Activated CD8-positive, alpha-beta memory T cell treated with anti-CD3 and anti-CD28 coated beads for 24 hours (primary cell): ENCODE measurements around the gene TRAF3IP1.
"Not testable (repeated sequence)": the region's sequence is repeated elsewhere in the genome, so short reads cannot be mapped to it uniquely, and the experiment has no call there.

ENCODE experiments used
- DNase-seq: peaks from one replicate; pipeline ENCODE4 v3.0.0-alpha.2; 2020

The TRAF3IP1 gene

DNA sequence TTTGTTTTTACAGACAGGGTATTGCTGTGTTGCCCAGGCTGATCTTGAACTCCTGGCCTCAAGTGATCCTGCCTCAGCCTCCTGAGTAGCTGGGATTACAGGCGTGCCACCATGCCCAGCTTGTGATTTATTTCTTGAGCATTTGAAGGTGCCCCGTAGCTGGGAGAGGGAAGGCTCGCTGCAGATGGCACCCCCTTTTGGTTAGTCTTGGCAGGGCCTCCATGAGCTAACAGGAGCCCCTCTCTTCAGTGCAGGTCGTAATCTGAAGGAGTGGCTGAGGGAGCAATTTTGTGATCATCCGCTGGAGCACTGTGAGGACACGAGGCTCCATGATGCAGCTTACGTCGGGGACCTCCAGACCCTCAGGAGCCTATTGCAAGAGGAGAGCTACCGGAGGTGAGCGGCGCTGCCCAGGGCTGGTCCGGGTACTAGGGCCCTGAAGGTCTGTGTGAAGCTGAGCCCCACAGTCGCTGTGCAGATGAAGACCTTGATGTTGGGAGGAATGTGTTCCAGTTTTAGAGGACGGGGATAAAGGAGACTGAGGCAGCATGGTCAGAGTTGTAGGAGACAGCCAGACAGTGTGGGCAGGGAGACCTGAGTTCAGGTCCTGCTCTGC is 113.1 kb downstream of the TRAF3IP1 start:
- DNase-seq = no peak

DNA sequence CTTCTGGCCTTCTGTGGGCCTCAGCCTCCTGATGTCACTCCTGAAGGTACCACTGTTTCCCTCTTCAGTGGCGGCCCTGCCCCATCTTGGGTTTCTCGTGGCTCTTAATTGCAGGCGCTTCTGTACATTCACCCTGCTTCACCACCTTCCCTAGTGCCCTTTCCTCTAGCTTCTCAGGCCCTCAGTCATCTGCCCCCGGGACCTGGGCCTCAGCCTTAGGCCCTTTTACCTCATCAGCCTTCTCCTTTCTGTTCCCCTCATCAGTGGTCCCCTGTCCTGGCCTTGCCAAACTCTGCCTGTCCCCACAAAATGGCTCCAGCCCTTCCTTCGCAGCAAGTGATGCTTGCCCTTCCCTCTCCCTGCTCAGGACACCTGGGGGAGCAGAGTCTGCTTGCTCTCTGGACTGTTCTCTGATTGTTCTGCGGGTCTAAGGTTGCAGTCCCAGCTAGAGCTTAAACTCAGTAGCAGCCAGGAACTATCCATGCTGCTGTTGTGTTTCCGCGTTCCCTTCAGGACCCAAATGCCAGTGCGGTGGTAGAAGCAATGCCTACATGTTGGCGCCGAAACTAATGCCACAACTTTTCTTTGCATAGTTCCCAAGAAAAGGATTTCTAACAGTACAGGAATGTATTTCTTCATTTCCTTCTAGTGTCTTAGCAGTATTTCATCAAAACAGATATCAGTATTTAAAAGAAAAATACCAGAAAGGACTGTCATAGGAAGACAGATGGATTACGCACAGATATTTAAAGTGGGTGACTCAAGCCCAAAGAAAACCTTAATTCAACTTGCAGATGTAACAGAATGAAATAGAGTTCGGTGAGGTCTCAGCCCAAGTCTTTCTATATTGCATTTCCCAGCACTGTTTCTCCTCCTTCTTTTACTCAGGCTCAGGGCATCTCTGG is 113.9 kb downstream of the TRAF3IP1 start:
- no peak for DNase-seq

DNA sequence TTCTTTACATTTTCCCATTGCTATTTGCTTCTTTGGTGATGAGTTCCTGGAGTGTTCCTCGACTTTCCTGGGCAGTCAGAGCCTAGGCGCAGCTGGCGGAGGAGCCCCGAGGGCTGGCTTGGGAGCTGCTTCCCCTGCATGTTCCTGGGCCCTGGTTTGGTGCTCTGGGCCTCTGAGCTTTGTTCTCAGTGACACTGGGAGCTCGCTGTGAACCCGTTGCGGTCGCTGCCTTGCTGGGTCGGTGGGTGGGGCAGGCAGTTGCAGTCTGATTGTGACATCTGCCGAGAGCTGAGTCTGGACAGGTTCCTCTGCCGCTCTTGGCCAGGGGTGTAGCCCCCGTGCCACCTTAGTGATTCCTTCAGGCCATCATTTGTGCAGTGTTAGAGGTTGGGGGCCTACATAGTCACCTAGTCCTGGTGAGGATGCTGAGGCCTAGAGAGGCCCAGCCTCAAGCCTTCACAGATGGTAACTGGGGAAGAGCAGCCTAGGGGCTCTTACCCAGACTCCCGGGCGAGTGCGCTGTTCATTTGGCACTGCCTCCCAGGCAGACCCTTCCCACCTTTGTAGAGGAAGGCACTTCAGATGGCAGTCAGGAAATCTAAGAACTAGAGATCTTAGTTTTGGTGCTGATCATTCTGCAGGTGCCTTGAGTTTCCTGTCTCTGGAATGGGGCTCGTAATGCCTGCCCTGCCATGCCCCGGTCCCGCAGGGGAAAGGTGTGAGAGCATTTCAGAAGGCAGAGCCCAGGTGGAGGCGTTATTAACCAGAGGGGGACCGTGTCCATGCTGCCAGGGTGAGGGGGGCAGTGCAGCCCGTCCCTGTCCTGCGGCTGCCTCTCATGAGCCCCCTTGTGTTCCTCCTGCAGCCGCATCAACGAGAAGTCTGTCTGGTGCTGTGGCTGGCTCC is 114.8 kb downstream of the TRAF3IP1 start:
- no peak for DNase-seq

DNA sequence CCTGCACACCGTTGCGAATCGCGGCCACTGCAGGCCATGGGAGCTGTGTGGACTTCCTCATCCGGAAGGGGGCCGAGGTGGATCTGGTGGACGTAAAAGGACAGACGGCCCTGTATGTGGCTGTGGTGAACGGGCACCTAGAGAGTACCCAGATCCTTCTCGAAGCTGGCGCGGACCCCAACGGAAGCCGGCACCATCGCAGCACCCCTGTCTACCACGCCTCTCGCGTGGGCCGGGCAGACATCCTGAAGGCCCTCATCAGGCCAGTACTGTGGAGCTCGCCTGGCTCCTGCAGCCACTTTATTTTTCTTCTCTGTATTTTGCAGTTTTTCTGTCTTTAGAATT is 115.4 kb downstream of the TRAF3IP1 start:
- no peak for DNase-seq

DNA sequence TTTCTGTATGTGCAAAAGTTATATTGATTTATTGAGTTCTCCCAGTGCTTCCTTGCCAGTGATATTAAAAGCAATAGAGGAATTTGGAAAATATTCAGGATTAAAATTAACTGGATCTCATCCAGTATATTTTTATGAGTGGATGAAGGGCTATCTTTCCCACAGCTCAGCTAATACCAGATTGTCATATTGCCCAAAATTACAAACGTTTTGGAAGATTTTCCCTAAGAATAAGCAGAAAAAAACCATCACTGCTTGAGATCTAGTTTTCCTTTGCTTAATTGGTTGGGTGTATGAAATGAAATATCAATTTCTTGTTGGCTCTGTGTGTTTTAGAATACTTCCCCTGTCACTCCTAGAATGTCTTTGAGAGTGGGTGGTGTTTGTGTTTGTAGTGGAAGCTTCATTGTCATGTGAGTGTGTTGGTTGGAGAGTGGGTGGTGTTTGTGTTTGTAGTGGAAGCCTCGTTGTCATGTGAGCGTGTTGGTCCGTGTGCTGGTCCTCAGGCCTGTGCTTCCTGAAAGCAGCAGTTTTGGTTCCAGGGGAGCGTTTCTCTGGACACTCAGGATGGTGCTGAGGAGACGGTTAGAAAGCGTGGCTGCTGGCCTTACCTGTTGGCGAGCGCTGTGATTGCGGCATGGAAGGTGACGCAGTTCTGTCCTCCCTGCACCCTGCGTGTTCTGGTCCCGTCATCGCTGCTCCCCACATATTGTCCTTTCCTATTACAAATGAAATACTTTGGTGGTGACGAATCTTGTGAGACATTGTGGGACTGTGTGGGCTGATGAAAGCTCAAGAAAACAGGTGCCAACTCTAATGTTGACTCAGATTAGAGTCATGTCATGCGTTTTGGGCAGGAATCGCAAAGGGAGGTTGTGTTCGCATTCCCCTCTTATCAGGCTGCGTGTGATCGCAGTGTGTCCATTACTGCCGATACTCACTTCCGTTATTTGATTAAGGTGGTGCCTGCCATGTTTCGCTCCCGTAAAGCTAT is 118.8 kb downstream of the TRAF3IP1 start:
- DNase-seq = peak; percentile 79

DNA sequence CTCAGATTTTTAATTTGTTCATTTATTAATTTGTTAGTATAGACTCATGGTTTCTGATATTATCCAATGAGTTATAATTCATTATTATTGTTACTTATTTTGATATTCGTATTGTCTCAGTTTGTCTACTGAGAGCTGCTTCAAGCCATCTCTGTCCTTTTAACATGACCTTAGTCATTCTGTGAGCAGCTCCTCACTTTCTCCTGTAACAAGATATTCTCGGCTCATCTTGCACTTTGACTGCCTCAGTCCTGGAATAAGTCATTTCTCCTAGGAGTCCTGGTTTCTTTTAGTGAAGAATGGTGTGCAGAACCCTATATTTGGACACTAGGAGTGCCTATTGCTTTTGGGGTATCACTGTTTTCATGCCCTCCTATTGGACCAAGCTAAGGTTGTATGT is 119.6 kb downstream of the TRAF3IP1 start:
- DNase-seq = no peak

DNA sequence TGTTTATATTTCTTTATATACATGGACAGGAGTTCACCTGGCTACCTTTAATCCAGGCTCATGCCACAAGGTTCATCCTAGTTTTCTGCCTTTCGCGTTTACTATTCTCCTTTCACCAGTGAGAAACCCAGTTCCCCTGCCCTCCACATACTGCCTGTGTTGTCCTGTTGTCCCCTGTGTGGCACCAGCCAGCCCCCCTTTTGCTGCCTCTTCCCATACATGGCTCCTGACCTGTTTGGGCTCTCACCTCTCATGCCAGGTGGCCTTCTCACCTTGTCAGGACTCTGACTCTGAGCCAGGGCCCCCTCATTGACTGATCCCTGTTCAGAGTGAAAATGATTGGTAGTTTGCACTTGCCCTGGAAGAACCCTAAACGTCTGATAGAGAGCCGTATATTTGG is 120.0 kb downstream of the TRAF3IP1 start:
- DNase-seq = no peak

DNA sequence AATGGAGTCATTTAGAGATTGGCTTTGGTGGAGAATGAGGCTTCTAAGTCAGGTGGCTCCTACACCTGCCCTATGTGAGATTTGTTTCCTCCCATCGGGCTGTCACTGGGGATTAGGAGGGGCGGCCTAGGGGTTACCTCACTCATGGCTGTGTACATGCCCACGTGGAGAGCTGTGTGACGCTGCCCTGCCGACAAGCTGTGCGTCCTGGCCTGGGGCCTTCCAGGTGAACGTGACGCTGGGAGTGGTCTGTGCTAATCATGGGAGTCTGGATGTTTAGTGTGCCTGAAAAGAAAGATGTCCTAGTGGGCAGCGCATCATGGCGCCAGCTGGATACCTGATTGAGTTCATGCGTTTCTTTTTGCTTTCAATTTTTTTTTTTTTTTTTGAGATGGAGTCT is 120.4 kb downstream of the TRAF3IP1 start:
- DNase-seq = no peak

DNA sequence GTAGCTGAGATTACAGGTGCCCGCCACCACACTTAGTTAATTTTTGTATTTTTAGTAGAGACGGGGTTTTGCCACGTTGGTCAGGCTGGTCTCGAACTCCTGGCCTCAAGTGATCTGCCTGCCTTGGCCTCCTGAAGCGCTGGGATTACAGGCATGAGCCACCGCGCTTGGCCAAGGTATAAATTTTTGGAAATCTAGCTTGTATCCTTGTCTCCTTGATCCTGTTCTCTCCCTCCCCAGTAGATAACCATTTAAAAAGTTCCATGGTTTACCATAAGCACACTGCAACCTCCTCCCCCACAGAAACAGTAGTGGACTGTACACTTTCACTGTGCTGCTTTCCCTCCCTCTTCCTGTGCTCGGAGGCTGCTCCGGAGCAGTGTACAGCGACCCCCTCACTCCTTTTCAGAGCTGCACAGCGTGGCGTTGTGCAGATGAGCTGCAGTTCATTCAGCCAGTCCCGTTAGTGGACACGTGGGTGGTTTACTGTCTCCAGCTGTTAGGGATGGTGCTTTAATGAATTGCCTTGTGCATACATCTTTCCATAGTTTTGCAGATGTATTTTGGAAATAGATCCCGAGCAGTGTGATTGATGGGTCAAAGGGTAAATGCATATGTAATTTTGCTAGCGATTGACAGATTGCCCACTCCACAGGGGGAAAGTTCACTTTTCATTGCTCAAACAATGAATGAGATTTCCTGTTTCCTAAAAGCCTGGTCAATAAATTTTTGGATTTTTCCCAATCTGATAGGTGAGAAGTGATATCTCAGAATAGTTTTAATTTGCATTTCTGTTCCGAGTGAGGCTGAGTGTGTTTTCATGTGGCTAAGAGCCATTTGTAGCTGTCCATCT is 121.2 kb downstream of the TRAF3IP1 start:
- no peak for DNase-seq

DNA sequence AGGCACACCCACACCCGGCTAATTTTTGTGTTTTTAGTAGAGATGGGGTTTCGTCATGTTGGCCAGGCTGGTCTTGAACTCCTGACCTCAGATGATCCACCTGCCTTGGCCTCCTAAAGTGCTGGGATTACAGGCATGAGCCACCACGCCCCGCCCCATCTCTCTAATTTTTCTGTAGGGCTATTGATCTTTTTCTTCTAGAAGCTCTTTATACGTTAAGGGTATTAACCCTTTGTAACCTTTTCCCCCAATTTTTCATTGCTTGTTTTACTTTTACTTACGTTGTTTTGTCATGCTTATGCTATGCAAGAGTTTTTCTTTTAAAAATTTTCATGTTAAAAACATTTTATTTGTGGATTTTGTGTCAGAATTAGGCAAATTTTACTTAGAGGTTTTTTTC is 121.9 kb downstream of the TRAF3IP1 start:
- DNase-seq = not testable (repeated sequence)

DNA sequence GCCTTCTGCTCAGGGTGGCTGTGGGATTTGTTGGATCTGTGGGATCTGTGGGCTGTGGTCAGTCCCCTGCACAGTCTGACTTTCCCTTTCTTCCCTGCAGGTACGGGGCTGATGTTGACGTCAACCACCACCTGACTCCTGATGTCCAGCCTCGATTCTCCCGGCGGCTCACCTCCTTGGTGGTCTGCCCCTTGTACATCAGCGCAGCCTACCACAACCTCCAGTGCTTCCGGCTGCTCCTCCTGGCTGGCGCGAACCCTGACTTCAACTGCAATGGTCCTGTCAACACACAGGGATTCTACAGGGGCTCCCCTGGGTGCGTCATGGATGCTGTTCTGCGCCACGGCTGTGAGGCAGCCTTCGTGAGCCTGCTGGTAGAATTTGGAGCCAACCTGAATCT is 123.9 kb downstream of the TRAF3IP1 start:
- DNase-seq = peak; percentile 46

DNA sequence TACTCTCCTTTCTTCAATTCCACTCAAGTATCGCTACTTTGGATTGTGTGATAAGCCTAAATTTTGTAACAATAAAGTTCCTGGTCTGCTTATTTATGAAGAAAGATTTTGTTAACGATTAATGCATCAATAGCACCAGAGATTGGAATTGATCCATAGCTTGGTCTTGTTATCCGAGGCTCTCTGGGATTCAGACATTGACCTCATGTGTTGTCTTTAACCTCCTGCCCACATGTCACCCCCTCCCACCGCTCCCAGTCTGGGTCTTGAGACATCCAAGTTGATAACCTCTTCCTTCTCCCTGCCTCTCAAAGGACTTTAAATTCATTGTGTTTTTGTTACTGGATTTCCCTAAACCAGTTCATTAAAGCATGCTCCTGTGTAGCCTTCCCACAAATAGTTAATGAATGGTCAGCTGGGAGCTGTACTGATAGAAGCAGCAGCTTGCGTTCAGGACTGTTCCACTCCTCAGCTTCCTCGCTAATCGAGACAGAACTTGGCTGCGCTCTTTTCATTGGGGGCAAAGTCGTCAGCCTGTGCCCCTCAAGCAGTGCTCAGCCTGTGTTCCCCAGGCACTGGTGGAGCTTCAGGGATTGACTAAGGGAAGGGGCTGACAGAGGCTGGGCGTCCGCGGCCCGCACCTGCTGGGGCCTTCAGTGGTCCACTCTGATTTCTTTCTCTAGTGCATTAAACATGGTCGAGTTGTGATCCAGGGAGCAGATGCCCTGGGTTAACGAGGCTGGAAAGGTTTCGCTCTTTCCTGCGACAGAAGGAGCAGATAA is 125.3 kb downstream of the TRAF3IP1 start:
- DNase-seq = peak; percentile 41

DNA sequence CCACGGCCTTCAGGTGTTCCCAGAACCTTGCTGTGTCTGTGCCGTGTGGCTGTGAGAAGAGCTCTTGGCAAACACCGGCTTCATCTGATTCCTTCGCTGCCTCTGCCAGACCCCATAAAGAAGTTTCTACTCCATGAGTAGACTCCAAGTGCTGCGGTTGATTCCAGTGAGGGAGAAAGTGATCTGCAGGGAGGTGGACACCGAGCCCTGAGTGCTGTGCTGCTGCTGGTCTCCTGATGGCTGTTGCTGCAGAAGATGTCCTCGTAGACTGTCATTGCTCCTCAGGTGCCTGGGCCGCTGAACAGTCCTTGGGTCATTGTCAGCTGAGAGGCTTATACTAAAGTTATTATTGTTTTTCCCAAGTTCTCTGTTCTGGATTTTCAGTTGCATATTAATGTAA is 126.1 kb downstream of the TRAF3IP1 start:
- no peak for DNase-seq

DNA sequence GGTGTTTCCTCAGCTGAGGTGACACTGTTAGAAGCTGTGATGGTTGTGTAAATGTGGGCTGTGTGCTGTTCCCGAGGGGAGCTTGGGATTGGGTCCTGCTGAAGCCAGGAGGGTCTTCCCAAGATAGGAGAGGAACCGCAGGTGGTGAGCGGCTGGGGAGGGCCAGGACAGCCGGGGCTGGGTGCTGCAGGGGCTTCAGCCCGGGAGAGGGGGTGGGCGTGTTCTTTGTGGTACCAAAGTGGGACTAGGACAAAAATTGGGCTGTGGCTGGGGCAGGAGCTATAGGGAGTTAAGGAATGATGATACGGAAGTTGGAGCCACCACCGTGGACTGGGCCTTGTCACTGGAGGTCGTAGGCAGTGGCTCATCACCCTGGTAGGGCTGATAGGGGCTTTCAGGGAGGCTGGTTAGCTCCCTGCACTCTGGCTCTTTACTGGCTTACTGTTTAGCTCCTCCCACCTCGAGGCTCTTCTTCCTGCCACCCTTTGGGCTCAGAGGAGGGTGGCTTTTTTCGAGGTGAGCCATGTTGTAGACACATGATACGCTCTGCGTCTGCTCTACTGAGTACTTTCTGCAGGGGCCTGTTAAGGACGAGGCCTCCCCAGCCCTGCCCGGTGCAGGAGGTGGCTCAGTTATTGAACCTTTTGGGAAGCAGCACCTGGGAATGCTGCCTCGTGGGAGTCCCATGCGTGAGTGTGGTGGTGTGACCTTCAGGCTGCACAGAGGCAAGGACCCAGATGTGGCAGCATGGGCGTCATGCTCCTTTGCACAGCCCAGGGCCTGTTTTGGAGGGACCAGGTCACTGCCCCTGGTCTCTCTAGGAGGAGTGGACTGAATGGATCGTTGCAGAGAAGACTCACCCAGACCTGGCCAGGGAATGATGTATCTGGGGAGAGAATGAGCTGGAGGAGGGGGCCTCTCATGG is 128.0 kb downstream of the TRAF3IP1 start:
- DNase-seq = peak; percentile 35

DNA sequence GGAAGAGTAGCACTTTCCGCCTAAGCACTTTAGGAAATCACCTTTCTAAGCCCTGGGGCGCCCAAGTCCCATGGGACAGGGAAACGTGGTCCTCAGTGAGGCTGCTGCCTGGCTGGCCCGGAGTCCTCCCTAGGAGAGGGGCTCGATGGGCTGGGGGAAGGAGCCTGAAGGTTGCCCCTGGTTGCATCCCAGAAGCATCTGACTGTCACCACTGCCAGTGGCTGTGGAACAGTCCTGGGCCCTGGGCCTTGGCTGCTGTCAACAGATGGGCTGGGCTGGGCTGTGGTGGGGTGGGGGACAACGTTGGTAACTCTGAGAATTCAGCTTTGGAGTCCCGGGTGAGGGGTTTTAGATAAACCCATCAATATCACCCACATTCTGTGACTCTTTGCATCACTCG is 128.9 kb downstream of the TRAF3IP1 start:
- DNase-seq = peak; percentile 47

DNA sequence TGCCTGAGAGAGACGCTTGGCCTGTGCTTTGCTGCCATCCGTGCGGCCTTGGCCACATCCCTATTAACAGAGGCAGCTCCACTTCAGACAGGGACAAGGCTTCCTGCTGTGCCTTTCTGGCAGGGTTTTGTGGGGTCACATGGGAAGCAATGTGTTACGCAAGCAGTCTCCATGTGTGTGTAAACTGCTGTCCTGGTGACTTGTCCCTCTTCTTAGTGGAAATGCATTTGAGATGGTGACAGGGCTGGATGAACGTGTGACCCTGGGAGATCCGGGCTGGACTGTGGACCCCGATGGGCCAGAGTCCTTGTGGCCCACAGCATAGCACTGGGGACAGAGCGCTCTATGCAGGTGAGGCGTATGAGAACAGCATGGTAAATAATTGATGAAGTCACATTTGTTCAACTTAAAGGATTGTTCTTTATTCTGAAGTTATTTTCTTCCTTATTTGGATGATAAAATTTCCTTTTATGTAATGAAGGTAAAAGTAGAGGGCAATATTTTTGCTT is 129.6 kb downstream of the TRAF3IP1 start:
- DNase-seq = no peak

DNA sequence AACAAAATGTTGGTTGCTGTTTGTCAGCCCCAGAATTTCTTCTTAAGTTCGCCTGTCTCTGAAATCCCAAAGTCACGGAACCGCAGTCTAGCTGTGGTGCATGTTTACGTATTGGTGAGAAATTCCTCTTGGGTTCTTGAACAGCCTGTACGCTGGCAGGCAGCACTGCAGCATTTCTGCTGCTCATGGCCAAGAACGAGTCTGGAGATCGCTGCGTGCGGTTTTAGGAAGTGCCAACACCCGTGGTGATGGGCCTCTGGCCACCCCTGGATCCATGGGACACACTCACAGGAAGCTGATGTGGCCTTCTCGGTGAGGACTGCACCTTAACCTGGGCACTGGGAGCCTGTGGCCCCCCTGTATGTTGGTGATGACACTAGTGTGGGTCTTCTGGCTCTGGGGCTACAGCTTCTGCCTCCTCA is 130.1 kb downstream of the TRAF3IP1 start:
- no peak for DNase-seq
